ENCODE results near the gene PLA2G2C.

DNA sequence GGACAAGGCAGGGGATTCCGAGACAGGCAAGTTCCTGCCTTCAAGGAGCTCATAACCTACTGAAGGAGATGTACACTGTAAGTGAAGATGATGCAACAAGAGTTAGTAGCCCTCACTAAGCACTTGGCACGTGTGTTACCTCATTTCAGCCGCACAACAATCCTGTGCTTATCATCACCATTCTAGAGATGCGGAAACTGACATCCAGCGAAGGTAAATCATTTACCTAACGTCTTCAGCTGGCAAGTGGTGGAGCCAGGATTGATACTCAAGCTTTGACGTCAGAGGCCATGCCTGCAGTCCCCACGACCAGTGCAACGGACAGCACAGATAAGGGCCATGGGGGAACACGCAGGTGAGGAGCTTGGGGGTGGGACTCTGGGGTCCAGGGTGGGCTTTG, 3.3 kb downstream of the PLA2G2C start:
- TF ChIP-seq, protein P1, sequence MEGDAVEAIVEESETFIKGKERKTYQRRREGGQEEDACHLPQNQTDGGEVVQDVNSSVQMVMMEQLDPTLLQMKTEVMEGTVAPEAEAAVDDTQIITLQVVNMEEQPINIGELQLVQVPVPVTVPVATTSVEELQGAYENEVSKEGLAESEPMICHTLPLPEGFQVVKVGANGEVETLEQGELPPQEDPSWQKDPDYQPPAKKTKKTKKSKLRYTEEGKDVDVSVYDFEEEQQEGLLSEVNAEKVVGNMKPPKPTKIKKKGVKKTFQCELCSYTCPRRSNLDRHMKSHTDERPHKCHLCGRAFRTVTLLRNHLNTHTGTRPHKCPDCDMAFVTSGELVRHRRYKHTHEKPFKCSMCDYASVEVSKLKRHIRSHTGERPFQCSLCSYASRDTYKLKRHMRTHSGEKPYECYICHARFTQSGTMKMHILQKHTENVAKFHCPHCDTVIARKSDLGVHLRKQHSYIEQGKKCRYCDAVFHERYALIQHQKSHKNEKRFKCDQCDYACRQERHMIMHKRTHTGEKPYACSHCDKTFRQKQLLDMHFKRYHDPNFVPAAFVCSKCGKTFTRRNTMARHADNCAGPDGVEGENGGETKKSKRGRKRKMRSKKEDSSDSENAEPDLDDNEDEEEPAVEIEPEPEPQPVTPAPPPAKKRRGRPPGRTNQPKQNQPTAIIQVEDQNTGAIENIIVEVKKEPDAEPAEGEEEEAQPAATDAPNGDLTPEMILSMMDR (IDR thresholded peaks at IDR 0.05; ENCODE audit: extremely low read depth in 1 of 2, insufficient read depth in 1 of 2, low read depth in 1 of 2, low read length in 2 of 2) = no peak
- TF ChIP-seq FOS (IDR thresholded peaks at IDR 0.05; ENCODE audit: borderline replicate concordance, insufficient read depth, low read length) = no peak

All from endothelial cell of umbilical vein (primary cell).